Liver (tissue), 3 donors: ENCODE measurements around the gene OTOG.

Experiments used
- CTCF ChIP-seq: fragments of 150-350 bp; IDR thresholded peaks from 2 replicates; pipeline ENCODE4 v1.5.1; 2017; ENCODE audit warnings: improper control_type of control experiment, low read depth, low read length; ENCODE audit not compliant: missing input control
- JUND ChIP-seq, 2 donors: IDR thresholded peaks; 2 replicates each; pipeline ENCODE4 v1.6.1; 2016; ENCODE audit warnings: antibody characterized with exemption in 2 of 2
- RAD21 ChIP-seq, 2 donors: IDR thresholded peaks; 2 replicates each; pipeline ENCODE4 v1.6.1; 2016; ENCODE audit warnings: antibody characterized with exemption in 2 of 2, mild to moderate bottlenecking in 2 of 2
- TAF1 ChIP-seq: conservative IDR thresholded peaks from 2 replicates; pipeline ENCODE4 v1.6.1; 2016; ENCODE audit warnings: antibody characterized with exemption, mild to moderate bottlenecking
- TF ChIP-seq, protein P1 (sequence below): IDR thresholded peaks from 2 replicates; pipeline ENCODE4 v1.6.1; 2016; ENCODE audit warnings: antibody characterized with exemption
- TF ChIP-seq, protein P2 (sequence below): IDR thresholded peaks from 2 replicates; pipeline ENCODE4 v1.6.1; 2016; ENCODE audit warnings: antibody characterized with exemption, mild to moderate bottlenecking
- donor health status: healthy.
- donor health status: healthy.

- TF ChIP-seq CTCF (no peak), RAD21 (IDR thresholded peaks at IDR 0.05) (no peak), JUND (IDR thresholded peaks at IDR 0.05) (no peak), TAF1 (no peak)
- TF ChIP-seq, protein P1, sequence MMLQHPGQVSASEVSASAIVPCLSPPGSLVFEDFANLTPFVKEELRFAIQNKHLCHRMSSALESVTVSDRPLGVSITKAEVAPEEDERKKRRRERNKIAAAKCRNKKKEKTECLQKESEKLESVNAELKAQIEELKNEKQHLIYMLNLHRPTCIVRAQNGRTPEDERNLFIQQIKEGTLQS, result no peak
- TF ChIP-seq, protein P2, sequence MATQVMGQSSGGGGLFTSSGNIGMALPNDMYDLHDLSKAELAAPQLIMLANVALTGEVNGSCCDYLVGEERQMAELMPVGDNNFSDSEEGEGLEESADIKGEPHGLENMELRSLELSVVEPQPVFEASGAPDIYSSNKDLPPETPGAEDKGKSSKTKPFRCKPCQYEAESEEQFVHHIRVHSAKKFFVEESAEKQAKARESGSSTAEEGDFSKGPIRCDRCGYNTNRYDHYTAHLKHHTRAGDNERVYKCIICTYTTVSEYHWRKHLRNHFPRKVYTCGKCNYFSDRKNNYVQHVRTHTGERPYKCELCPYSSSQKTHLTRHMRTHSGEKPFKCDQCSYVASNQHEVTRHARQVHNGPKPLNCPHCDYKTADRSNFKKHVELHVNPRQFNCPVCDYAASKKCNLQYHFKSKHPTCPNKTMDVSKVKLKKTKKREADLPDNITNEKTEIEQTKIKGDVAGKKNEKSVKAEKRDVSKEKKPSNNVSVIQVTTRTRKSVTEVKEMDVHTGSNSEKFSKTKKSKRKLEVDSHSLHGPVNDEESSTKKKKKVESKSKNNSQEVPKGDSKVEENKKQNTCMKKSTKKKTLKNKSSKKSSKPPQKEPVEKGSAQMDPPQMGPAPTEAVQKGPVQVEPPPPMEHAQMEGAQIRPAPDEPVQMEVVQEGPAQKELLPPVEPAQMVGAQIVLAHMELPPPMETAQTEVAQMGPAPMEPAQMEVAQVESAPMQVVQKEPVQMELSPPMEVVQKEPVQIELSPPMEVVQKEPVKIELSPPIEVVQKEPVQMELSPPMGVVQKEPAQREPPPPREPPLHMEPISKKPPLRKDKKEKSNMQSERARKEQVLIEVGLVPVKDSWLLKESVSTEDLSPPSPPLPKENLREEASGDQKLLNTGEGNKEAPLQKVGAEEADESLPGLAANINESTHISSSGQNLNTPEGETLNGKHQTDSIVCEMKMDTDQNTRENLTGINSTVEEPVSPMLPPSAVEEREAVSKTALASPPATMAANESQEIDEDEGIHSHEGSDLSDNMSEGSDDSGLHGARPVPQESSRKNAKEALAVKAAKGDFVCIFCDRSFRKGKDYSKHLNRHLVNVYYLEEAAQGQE, result no peak
These were observed 53.5 kb downstream of the OTOG start for GRCh38 chr11:17600316-17601255.
